Mesothelial cell of epicardium (in vitro differentiated cells): ENCODE measurements around the gene ACTR3C. TPM values are rescaled to one million over a fixed set of nuclear protein-coding genes. Genes with fewer than 3 reads are reported as not detected.

Experiments
- DNase-seq, 2 experiments: peaks; one replicate each; pipeline ENCODE4 v3.0.0; 2021; ENCODE audit warnings: low spot score in 2 of 2; ENCODE audit not compliant: unreplicated experiment in 2 of 2
- H3K27ac Mint-ChIP-seq: 2 replicates; pipeline ENCODE4 v1.8.0; 2021; ENCODE audit warnings: mixed read lengths
- H3K27me3 Mint-ChIP-seq: 2 replicates; pipeline ENCODE4 v1.8.0; 2021; ENCODE audit warnings: low read depth, mixed read lengths
- H3K36me3 Mint-ChIP-seq: 2 replicates; pipeline ENCODE4 v1.8.0; 2021; ENCODE audit warnings: mixed read lengths
- H3K4me1 Mint-ChIP-seq: 2 replicates; pipeline ENCODE4 v1.8.0; 2021; ENCODE audit warnings: mixed read lengths
- H3K4me3 Mint-ChIP-seq: 2 replicates; pipeline ENCODE4 v1.8.0; 2021; ENCODE audit warnings: mild to moderate bottlenecking, moderate library complexity, mixed read lengths
- H3K9me3 Mint-ChIP-seq: 2 replicates; pipeline ENCODE4 v1.8.0; 2021; ENCODE audit warnings: mixed read lengths
- CTCF ChIP-seq: fragments of 200-600 bp; sonication (generic); IDR thresholded peaks from one replicate; pipeline ENCODE4 v1.5.0; 2021; ENCODE audit warnings: antibody characterized with exemption; ENCODE audit not compliant: unreplicated experiment
- total RNA-seq: library from RNA; stranded (reverse); gene quantifications from 3 replicates; pipeline ENCODE4 v1.2.1, GENCODE V29; 2021

ACTR3C gene
- total RNA-seq, 1 donor from 2014 or later = 0.40 TPM

- no peak overlapping the region for H3K4me3 Mint-ChIP-seq
- no peak for DNase-seq
- H3K4me1 Mint-ChIP-seq = peaks cover 55% of the 10 kb centered on the region
- peak overlapping the region; percentile 97 for H3K27ac Mint-ChIP-seq
- H3K9me3 Mint-ChIP-seq = no peaks in the 10 kb centered on the region
- TF ChIP-seq CTCF = no peak
- H3K27me3 Mint-ChIP-seq = no peaks in the 10 kb centered on the region
- no peaks in the 10 kb centered on the region for H3K36me3 Mint-ChIP-seq
Measured at GRCh38 chr7:150365673-150366398, 42.5 kb upstream of the ACTR3C start.

- no peaks in the 10 kb centered on the region for H3K27me3 Mint-ChIP-seq
- H3K9me3 Mint-ChIP-seq = no peaks in the 10 kb centered on the region
- no peak overlapping the region for H3K4me3 Mint-ChIP-seq
- DNase-seq = no peak
- no peak for TF ChIP-seq CTCF
- no peak overlapping the region for H3K27ac Mint-ChIP-seq
- no peaks in the 10 kb centered on the region for H3K36me3 Mint-ChIP-seq
- H3K4me1 Mint-ChIP-seq = peaks cover 49% of the 10 kb centered on the region
Measured at GRCh38 chr7:150365194-150365593, 41.8 kb upstream of the ACTR3C start.

GRCh38 chr7:150363872-150364271 lies 40.5 kb upstream of the ACTR3C start:
- H3K4me3 Mint-ChIP-seq = no peak overlapping the region
- H3K9me3 Mint-ChIP-seq = no peaks in the 10 kb centered on the region
- H3K36me3 Mint-ChIP-seq = no peaks in the 10 kb centered on the region
- DNase-seq = no peak
- H3K4me1 Mint-ChIP-seq = peaks cover 36% of the 10 kb centered on the region
- no peak for TF ChIP-seq CTCF
- H3K27me3 Mint-ChIP-seq = no peaks in the 10 kb centered on the region
- H3K27ac Mint-ChIP-seq = no peak overlapping the region

- Mint-ChIP-seq H3K27me3 (no peaks in the 10 kb centered on the region), H3K4me1 (peaks cover 36% of the 10 kb centered on the region), H3K27ac (no peak overlapping the region), H3K9me3 (no peaks in the 10 kb centered on the region), H3K4me3 (no peak overlapping the region), H3K36me3 (no peaks in the 10 kb centered on the region)
- TF ChIP-seq CTCF = no peak
- no peak for DNase-seq
Measured at GRCh38 chr7:150363370-150363769, 40.0 kb upstream of the ACTR3C start.

- DNase-seq = no peak
- TF ChIP-seq CTCF = no peak
- Mint-ChIP-seq H3K27ac (peak overlapping the region; percentile 52), H3K36me3 (no peaks in the 10 kb centered on the region), H3K9me3 (no peaks in the 10 kb centered on the region), H3K27me3 (no peaks in the 10 kb centered on the region), H3K4me3 (no peak overlapping the region), H3K4me1 (peaks cover 29% of the 10 kb centered on the region)
Measured at GRCh38 chr7:150361807-150362621, 38.7 kb upstream of the ACTR3C start.
